Stimulated activated CD4-positive, alpha-beta T cell treated with anti-CD3 and anti-CD28 coated beads, Interleukin-1b, Interleukin-23, amount 100 ng/mL, for 24 hours (primary cell): ENCODE measurements around the gene PDE2A.

Experiments used
- DNase-seq, 4 experiments: peaks; one replicate each; pipeline ENCODE4 v3.0.0-alpha.2; 2020; ENCODE audit warnings: low read depth in 4 of 4, low spot score in 1 of 4

The PDE2A gene

GRCh38 chr11:72592698-72593495 is 81.3 kb downstream of the PDE2A start:
- no peak for DNase-seq

- DNase-seq: peak in 1 of 4 experiments; percentile 36
Measured at GRCh38 chr11:72591785-72592502, 82.3 kb downstream of the PDE2A start.

- no peak for DNase-seq
Measured at GRCh38 chr11:72591023-72591422, 83.2 kb downstream of the PDE2A start.

- peak in 1 of 4 experiments; percentile 25 for DNase-seq
Measured at GRCh38 chr11:72589802-72590761, 84.1 kb downstream of the PDE2A start.

- DNase-seq: no peak
Measured at GRCh38 chr11:72588421-72589410, 85.5 kb downstream of the PDE2A start.

- DNase-seq: no peak
Measured at GRCh38 chr11:72587696-72588095, 86.5 kb downstream of the PDE2A start.

- DNase-seq: no peak
Measured at GRCh38 chr11:72586321-72587090, 87.7 kb downstream of the PDE2A start.

- peak; percentile 30 to 79 (median 38) for DNase-seq
Measured at GRCh38 chr11:72585762-72586311, 88.4 kb downstream of the PDE2A start.

- no peak for DNase-seq
Measured at GRCh38 chr11:72584939-72585597, 89.2 kb downstream of the PDE2A start.

- DNase-seq: peak in 3 of 4 experiments; percentile 24 to 44 (median 39)
Measured at GRCh38 chr11:72584293-72584938, 89.8 kb downstream of the PDE2A start.

GRCh38 chr11:72583616-72584292 is 90.5 kb downstream of the PDE2A start:
- DNase-seq: no peak

GRCh38 chr11:72583177-72583553 is 91.1 kb downstream of the PDE2A start:
- no peak for DNase-seq

GRCh38 chr11:72582206-72583176 is 91.7 kb downstream of the PDE2A start:
- no peak for DNase-seq

GRCh38 chr11:72581067-72581466 is 93.2 kb downstream of the PDE2A start:
- no peak for DNase-seq

- DNase-seq: no peak
Measured at GRCh38 chr11:72580642-72580950, 93.6 kb downstream of the PDE2A start.

GRCh38 chr11:72579816-72580641 is 94.2 kb downstream of the PDE2A start:
- DNase-seq: no peak
